ENCODE data around the gene RTL1.

Gene RTL1

GRCh38 chr14:100867631-100868315 is 35.7 kb downstream of the RTL1 start:
- H3K9me3 ChIP-seq = peaks cover 6% of the 10 kb centered on the region; the same call in 1 of the 2 replicates
- H3K4me3 ChIP-seq = no peak overlapping the region
- no peaks in the 10 kb centered on the region for H3K27me3 ChIP-seq
- TF ChIP-seq Cebpa-rat (IDR thresholded peaks at IDR 0.05) = no peak
- H3K4me1 ChIP-seq = no peaks in the 10 kb centered on the region
- H3K27ac ChIP-seq = no peak overlapping the region
- no peak overlapping the region for H3K4me2 ChIP-seq
- H4K20me1 ChIP-seq = no peaks in the 10 kb centered on the region
- H3K36me3 ChIP-seq = no peaks in the 10 kb centered on the region
- no peak overlapping the region for H3K9ac ChIP-seq

DNA sequence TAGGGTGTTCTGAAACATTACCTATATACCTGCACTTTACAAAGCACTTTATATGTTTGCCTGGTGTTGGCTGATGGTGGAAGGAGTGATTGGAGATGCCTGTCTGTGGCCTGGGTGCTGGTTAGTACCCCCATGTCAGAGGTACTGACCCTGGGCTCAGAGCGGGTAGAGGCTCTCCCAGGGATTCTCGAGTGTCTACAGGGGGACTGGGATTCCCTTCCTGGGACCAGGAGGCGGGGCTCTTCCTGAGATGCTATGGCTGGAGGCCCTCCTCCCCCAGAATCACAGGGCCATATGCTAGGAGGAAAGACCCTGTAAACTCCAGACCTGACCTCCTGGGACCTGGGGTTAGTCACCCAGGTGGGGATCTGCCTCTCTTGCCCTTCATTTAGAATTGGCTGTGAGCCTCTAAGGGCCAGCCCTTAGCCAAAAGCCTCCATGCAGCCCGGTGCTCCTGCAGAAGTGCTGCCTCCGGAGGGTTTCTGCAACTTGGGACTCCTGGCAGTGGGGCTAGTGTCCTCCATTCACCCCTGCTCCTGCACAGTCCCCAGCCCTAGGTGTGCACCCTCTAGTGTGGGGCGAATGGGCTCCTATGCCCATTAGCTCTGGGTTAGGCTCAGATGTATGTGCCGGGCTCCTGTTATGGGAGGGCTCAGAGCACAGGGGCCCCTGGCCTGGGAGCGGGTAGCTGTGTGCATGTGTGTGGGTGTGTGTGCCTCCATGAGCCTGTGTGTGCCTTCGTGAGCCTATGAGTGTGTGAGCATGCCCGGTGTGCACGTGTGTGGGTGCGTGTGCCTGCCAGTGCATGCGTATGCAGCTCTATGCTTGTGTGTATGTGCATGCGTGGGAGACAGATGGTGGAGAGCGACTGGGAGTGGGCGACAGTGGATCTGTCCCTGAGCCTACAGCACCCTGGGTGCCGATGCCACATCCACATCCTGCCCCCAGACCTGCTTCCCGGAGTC is 36.6 kb downstream of the RTL1 start:
- H3K9ac ChIP-seq = no peak overlapping the region
- TF ChIP-seq Cebpa-rat (IDR thresholded peaks at IDR 0.05) = no peak
- no peaks in the 10 kb centered on the region for H3K4me1 ChIP-seq
- H4K20me1 ChIP-seq = no peaks in the 10 kb centered on the region
- H3K4me2 ChIP-seq = no peak overlapping the region
- no peak overlapping the region for H3K4me3 ChIP-seq
- no peaks in the 10 kb centered on the region for H3K27me3 ChIP-seq
- no peak overlapping the region for H3K27ac ChIP-seq
- H3K9me3 ChIP-seq = peaks cover 6% of the 10 kb centered on the region; the same call in 1 of the 2 replicates
- no peaks in the 10 kb centered on the region for H3K36me3 ChIP-seq

- Histone ChIP-seq H3K9ac (no peak overlapping the region), H3K9me3 (peaks cover 6% of the 10 kb centered on the region; the same call in 1 of the 2 replicates)
Observed at GRCh38 chr14:100865682-100866591, 37.6 kb downstream of the RTL1 start.

GRCh38 chr14:100864960-100865681 is 38.4 kb downstream of the RTL1 start:
- Histone ChIP-seq H3K4me3 (no peak overlapping the region), H3K4me1 (0 out of 2 replicates have a peak, but pooled peaks cover 7% of the 10 kb centered on the region), H3K4me2 (no peak overlapping the region), H3K9me3 (peaks cover 6% of the 10 kb centered on the region; the same call in 1 of the 2 replicates), H3K27ac (no peak overlapping the region), H3K36me3 (no peaks in the 10 kb centered on the region), H4K20me1 (no peaks in the 10 kb centered on the region), H3K27me3 (no peaks in the 10 kb centered on the region), H3K9ac (no peak overlapping the region)
- no peak for TF ChIP-seq Cebpa-rat (IDR thresholded peaks at IDR 0.05)

More at GRCh38 chr14:100865682-100866591, 37.6 kb downstream of the RTL1 start:
- Histone ChIP-seq H3K36me3 (no peaks in the 10 kb centered on the region), H3K27ac (no peak overlapping the region), H3K4me3 (no peak overlapping the region), H3K4me1 (0 out of 2 replicates have a peak, but pooled peaks cover 7% of the 10 kb centered on the region), H4K20me1 (no peaks in the 10 kb centered on the region), H3K27me3 (no peaks in the 10 kb centered on the region), H3K4me2 (no peak overlapping the region)
- no peak for TF ChIP-seq Cebpa-rat (IDR thresholded peaks at IDR 0.05)

DNA sequence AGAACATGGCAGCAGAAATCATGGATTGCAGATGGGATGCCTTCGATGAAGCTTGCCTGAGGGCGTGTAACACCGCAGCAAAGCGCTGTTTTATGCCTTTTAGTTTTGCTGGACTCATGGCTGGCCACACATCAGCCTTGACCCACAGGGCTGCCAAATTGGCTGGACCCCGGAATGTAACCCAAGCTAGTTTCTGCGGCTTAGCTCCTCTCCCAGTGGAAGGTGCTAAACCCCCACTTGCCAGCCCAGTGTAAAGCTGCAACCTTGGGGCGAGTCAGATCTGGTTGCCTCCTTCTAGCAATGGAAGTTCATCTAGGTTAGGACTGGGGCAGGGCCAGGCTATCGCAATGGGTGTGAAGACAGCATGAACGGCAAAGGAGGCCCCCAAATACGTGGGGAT is 39.3 kb downstream of the RTL1 start:
- 0 out of 2 replicates have a peak, but pooled peaks cover 7% of the 10 kb centered on the region for H3K4me1 ChIP-seq
- no peaks in the 10 kb centered on the region for H3K36me3 ChIP-seq
- H3K9ac ChIP-seq = no peak overlapping the region
- H3K4me3 ChIP-seq = no peak overlapping the region
- H4K20me1 ChIP-seq = no peaks in the 10 kb centered on the region
- TF ChIP-seq Cebpa-rat (IDR thresholded peaks at IDR 0.05) = no peak
- no peaks in the 10 kb centered on the region for H3K27me3 ChIP-seq
- H3K27ac ChIP-seq = no peak overlapping the region
- H3K9me3 ChIP-seq = peaks cover 6% of the 10 kb centered on the region; the same call in 1 of the 2 replicates
- H3K4me2 ChIP-seq = no peak overlapping the region

- Histone ChIP-seq H3K9ac (no peak overlapping the region), H4K20me1 (no peaks in the 10 kb centered on the region), H3K27me3 (no peaks in the 10 kb centered on the region), H3K4me2 (no peak overlapping the region), H3K4me3 (no peak overlapping the region), H3K27ac (no peak overlapping the region), H3K4me1 (peaks cover 18% of the 10 kb centered on the region), H3K9me3 (peaks cover 6% of the 10 kb centered on the region; the same call in 1 of the 2 replicates), H3K36me3 (no peaks in the 10 kb centered on the region)
- TF ChIP-seq Cebpa-rat (IDR thresholded peaks at IDR 0.05) = no peak
Observed at GRCh38 chr14:100862793-100863192, 40.7 kb downstream of the RTL1 start.

DNA sequence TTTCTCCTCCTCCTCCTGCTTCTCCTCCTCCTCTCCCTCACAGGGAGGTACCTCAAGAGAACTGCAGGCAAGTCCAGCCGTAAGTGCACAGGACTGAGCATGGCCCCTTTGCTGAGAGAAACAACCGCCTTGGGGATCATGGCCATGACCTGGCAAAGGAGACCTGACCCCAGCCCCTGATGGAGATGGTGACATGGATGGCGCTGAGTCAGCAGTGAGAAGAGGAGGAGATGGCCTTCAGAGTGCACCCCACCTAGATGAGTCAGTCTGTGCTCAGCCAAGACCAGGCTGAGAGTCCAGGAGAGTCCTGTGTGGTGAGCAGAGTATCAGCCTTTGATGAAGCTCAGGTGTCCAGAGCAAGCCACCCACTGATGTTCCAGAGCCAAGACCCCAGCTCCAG is 41.2 kb downstream of the RTL1 start:
- peaks cover 6% of the 10 kb centered on the region; the same call in 1 of the 2 replicates for H3K9me3 ChIP-seq
- no peak overlapping the region for H3K27ac ChIP-seq
- H3K27me3 ChIP-seq = no peaks in the 10 kb centered on the region
- no peaks in the 10 kb centered on the region for H3K36me3 ChIP-seq
- H3K4me3 ChIP-seq = no peak overlapping the region
- TF ChIP-seq Cebpa-rat (IDR thresholded peaks at IDR 0.05) = no peak
- H4K20me1 ChIP-seq = no peaks in the 10 kb centered on the region
- no peak overlapping the region for H3K4me2 ChIP-seq
- peaks cover 24% of the 10 kb centered on the region for H3K4me1 ChIP-seq
- no peak overlapping the region for H3K9ac ChIP-seq

- H3K9me3 ChIP-seq = peaks cover 6% of the 10 kb centered on the region; the same call in 1 of the 2 replicates
Observed at GRCh38 chr14:100861937-100862247, 41.6 kb downstream of the RTL1 start.

More at GRCh38 chr14:100861937-100862247, 41.6 kb downstream of the RTL1 start:
- Histone ChIP-seq H3K36me3 (no peaks in the 10 kb centered on the region), H3K4me1 (peaks cover 27% of the 10 kb centered on the region), H3K27me3 (no peaks in the 10 kb centered on the region), H3K9ac (no peak overlapping the region), H3K4me2 (no peak overlapping the region), H3K4me3 (no peak overlapping the region), H3K27ac (no peak overlapping the region), H4K20me1 (no peaks in the 10 kb centered on the region)
- TF ChIP-seq Cebpa-rat (IDR thresholded peaks at IDR 0.05) = no peak
